Midbrain (tissue), 1 donor: ENCODE measurements around the gene BIRC7.

Experiments used
- DNase-seq: peaks from one replicate; lab custom pipeline; 2025; lab: John Stamatoyannopoulos, UW

Gene BIRC7

GRCh38 chr20:63281742-63282665 lies 46.3 kb downstream of the BIRC7 start:
- no peak for DNase-seq

DNA sequence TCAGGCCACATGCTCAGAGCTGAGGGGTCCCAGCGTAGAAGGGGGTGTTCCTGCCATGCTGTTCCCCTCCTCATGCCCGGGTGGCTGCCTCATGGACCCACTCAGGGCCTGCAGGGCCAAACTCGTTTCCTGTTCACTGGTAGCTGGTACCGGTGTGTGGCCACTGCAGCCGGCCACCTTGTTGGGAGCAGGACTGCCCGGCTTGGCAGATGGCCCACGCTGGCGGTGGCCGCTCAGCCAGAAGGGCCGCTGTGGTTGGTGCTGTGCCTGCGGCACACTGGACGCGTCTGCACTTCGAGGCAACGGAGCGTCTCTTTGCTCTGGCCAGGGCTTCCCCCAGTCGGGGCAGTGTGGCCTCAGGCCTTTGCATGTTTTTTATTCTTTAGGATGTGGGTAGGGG lies 47.2 kb downstream of the BIRC7 start:
- no peak for DNase-seq

GRCh38 chr20:63283397-63284082 lies 47.8 kb downstream of the BIRC7 start:
- no peak for DNase-seq

- DNase-seq, result no peak
Measured at GRCh38 chr20:63284083-63284440, 48.4 kb downstream of the BIRC7 start.

DNA sequence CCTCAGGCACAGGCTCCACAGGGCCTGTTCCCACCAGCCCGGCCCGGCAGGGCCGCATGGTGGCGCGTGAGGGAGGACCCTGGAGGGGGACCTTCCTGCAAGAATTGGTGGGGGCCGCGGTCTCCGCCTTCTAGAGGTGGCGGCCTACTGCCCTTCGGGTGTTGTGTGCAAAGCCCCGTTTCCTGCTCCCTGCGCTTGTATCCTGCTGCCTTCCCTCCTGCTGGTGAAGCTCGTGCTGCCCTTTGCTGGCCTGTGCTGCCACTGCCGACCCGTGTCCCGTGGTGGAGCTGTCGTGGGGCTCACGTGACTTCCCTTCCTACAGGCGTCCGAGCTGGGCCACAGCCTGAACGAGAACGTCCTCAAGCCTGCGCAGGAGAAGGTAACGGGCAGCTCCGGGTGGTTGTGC lies 48.8 kb downstream of the BIRC7 start:
- no peak for DNase-seq

- DNase-seq, result no peak
Measured at GRCh38 chr20:63284981-63285524, 49.3 kb downstream of the BIRC7 start.

- no peak for DNase-seq
Measured at GRCh38 chr20:63285636-63286615, 50.2 kb downstream of the BIRC7 start.

- no peak for DNase-seq
Measured at GRCh38 chr20:63286781-63287696, 51.3 kb downstream of the BIRC7 start.

- DNase-seq, result no peak
Measured at GRCh38 chr20:63287697-63288580, 52.2 kb downstream of the BIRC7 start.

- DNase-seq, result no peak
Measured at GRCh38 chr20:63288581-63289251, 53.0 kb downstream of the BIRC7 start.

DNA sequence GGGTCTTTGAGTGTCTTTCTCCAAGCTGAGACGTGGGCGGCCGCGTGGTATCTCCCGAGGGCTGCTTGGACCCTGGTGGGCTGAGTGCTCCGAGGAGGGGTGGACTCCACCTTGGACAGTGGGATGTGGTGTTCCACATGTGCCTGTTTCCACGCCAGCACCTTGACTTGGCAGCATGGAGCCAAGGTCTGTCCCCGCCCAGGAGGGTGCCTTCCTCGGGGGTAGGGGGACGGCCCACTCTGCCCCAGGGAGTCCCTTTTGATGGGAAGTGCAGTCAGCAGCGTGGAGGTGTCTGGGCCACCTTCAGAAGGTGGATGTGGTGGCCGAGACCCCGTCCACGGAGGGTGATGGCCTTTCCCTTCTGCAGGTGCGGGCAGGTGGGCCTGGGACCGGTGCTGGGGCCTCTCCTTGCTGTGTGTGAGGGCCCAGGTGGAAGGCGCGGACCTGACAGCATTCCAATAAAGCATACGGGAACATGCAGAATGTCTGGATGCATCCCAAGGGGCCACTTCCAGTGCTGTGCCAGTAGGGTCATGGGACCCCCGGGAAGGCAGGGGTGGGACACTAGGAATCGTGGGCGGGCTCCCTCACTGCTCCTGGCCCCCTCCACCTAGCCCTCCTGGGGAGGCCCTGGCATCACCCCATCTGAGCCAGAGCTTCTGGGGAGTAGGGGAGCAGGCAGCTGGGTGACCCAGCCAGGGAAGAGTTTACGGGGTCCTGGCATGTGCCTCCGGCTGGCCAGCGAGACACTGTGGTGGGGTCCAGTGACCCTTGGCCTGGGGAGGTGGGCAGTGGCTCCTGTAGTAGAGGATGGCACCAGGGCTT lies 53.8 kb downstream of the BIRC7 start:
- no peak for DNase-seq
